Mucosa of rectum (tissue), 2 donors: ENCODE measurements around the gene CARD19.

ENCODE experiments used
- H3K27ac ChIP-seq, 2 donors: one replicate each; pipeline ENCODE4 v1.7.0; 2013; ENCODE audit warnings: inconsistent platforms in 2 of 2, low read depth in 2 of 2, low read length in 2 of 2
- H3K27me3 ChIP-seq, 2 donors: one replicate each; pipeline ENCODE4 v1.7.0; 2013; ENCODE audit warnings: low read length in 2 of 2; ENCODE audit not compliant: control insufficient read depth in 2 of 2, insufficient read depth in 2 of 2
- H3K36me3 ChIP-seq, 2 donors: one replicate each; pipeline ENCODE4 v1.7.0; 2013; ENCODE audit warnings: low read length in 2 of 2; ENCODE audit not compliant: control insufficient read depth in 2 of 2, insufficient read depth in 2 of 2
- H3K4me1 ChIP-seq, 2 donors: one replicate each; pipeline ENCODE4 v1.7.0; 2013; ENCODE audit warnings: low read length in 2 of 2, mild to moderate bottlenecking in 1 of 2; ENCODE audit not compliant: control insufficient read depth in 2 of 2, insufficient read depth in 2 of 2
- H3K4me3 ChIP-seq, 2 donors: one replicate each; pipeline ENCODE4 v1.7.0; 2013; ENCODE audit warnings: low read length in 2 of 2
- H3K9ac ChIP-seq, 2 donors: one replicate each; pipeline ENCODE4 v1.7.0; 2013; ENCODE audit warnings: low read length in 2 of 2, low read depth in 1 of 2, mild to moderate bottlenecking in 1 of 2
- H3K9me3 ChIP-seq, 2 donors: one replicate each; pipeline ENCODE4 v1.7.0; 2013; ENCODE audit warnings: low read length in 2 of 2; ENCODE audit not compliant: control insufficient read depth in 2 of 2
- donor health status: healthy.
- donor health status: Normal muscosa, but diverticular disease.

The CARD19 gene

DNA sequence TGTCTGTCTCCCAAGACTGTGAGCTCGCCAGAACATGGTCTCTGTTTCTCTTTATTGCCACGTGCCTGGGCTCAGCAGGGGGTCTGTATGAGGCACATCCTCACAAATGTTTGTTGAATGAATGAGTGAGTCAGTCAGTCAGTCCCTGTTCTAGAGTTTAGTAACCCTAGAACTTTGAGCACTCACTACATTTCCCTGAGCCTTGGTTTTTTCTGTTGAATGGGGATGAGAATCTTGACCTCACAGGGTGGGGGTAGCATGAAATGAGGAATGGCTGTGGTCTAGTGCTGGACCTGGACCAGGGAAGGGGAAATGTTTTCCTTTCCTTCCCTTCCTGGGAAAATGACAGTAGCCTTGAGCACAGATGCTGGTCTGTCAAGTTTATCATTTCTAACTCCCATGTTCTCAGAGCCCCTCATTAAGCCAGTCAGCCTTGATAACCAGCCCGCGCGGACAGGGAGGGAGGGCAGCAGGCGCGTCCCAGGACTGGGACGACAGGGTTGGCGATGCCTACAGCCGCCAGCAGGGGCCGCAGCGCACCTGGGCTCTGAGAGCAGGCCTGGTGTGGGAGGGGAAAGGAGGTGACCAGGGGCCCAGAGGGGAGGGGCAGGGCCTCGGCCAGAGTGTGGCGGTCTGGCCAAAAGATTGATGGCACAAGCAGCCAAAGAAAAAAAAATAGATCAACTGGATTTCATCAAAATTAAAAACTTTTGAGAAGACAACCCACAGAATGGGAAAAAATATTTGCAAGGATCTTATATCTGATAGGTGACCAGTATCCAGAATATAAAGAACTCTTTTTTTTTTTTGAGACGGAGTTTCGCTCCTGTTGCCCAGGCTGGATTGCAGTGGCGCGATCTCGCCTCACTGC, 63.8 kb downstream of the CARD19 start:
- no peak overlapping the region for H3K4me3 ChIP-seq
- no peaks in the 10 kb centered on the region for H3K9me3 ChIP-seq
- H3K9ac ChIP-seq, result peak overlapping the region in 1 of 2 donors; percentile 22
- no peaks in the 10 kb centered on the region for H3K36me3 ChIP-seq
- H3K27me3 ChIP-seq, result no peaks in the 10 kb centered on the region
- peaks cover 0 to 3% of the 10 kb centered on the region in 2 donors for H3K4me1 ChIP-seq
- no peak overlapping the region for H3K27ac ChIP-seq

DNA sequence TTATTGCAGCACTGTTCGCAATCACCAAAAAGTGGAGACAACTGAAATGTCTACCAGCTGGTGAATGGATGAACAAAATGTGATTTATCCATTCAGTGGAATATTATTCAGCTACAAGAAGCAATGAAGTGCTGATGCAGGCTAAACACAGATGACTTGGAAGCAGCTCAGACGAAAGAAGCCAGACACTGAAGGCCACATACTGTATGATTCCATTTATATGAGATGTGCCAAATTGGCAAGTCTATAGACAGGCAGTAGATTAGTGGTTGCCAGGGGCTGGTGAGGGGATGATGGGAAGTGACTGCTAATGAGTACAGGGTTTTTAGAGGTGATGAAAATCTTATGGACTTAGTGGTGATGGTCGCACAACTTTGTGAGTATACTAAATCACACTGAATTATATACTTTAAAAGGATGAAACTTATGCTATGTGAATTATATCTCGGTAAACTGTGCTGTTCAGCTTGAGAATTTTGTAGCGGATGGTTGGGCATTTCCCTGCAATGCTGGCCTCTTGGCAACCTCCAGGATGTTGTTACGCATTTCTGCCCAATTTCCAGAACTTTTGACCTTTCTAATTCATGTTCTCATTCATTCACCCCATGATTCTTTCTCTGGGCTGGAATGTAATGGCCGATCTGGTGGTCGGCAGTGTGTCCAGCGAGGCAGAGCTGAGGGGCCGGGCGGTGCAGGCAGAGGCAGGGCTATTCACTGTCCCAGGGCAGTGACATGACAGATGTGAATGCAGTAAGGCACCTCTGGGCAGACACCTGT, 66.0 kb downstream of the CARD19 start:
- H3K4me3 ChIP-seq, result no peak overlapping the region
- no peak overlapping the region for H3K9ac ChIP-seq
- no peaks in the 10 kb centered on the region for H3K27me3 ChIP-seq
- H3K27ac ChIP-seq, result no peak overlapping the region
- H3K36me3 ChIP-seq, result no peaks in the 10 kb centered on the region
- no peaks in the 10 kb centered on the region for H3K9me3 ChIP-seq
- peaks cover 2 to 5% of the 10 kb centered on the region in 2 donors for H3K4me1 ChIP-seq
